ENCODE measurements around the gene SLC9A6.
"Not testable (repeated sequence)": the region's sequence is repeated elsewhere in the genome, so short reads cannot be mapped to it uniquely, and the experiment has no call there.

SLC9A6 gene

DNA sequence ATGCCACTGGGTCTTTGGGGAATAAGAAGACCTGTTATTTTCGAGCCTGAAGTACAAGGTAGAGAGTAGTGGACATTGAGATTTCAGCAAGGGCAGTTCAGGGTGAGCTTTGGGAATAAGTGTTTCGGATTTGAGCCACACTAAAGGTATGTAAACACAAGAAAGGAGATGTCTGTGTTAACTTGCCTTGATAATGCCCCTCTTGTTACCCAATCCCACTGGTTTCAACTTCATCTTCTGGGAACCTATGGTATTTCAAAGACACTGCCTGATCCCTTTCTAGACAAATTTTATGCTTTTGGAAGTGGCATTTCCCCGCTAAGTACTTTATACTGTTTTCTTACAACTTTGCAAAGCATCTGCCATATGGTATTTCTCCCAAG lies 79.4 kb downstream of the SLC9A6 start:
- no peak for DNase-seq

DNA sequence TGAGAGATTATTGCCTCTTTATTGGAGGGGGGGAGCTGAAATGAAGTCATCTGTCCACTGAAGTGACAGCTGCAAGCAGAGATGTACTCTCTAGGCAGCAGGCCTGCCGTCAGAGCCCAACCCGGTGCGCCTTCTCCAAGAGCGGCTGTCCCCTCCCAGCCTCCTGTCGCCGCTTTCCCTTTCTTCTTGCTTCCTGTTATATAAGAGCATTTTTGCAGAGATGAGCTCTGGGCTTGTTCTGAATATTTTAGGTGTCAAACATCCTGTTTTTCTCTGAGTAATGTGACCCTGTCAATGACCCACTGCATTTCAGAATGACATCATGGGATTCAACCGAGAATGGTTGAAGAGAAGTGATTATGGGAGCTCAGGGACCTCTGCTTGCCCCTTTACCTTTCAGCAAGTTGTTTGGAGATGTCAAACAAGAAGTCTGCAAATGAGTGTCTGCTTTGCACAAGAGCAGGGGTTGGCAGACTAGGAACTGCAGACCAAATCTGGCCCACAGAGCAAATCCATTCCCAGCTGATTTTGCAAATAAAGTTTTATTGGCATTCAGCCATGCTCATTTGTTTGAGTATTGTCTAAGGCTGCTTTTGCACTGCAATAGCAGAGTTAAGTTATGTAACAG lies 79.9 kb downstream of the SLC9A6 start:
- DNase-seq: peak; percentile 56

DNA sequence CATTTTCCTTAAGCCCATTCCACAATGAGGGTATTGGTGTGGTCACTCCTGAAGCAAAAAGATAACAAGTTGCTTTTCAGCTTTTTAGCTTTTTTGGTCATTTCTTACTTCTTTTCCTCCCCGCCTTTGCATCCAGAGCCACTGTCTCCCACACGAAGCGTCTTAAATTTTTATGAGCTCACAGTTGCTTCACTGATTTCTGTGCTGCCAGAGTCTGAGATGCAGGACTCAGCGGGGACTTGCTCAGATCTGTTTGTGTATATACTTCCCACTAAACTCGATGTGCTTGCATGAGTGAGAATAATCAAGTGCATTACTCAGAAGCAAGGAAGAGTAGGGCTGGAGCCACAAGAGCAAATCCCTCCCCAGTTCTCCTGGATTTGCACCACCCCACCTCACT lies 81.9 kb downstream of the SLC9A6 start:
- DNase-seq: no peak

DNA sequence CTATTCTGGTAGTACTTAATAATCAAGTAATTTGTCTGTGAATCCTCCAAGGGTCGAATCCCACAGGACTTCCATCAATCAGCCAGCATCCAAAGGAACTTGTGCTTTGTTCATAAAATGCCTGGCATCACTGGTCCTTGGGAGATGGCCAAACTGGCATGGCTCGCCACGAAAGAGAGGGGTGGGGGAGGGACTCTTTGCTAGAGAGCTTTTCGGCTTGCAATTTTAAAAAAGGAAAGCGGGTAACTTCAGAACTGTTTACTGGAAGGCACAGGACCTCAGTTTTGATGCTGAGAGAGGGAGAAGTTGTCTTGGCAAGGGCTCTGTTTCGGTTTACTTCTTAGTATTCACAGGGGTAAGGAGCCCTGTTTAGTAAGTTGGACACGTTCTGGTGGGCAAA lies 82.7 kb downstream of the SLC9A6 start:
- DNase-seq: no peak

DNA sequence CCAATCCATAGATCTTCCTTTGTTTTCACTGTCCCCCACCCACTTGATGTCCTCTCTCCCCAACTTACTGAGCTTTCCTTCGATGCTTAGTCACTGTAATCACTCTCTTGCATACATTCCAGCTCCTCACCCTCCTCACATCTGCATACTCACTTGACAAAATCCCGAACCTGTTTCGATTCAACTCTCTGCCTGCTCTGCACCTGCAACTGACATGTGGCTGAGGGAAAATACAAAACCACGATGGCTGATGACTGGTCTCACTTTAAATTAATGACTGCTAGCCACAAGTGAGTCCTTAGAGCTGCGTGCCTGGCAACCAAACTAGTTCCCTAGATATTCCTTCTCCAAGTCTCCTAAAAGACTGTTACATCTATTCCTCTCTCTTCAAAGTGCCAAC lies 91.7 kb downstream of the SLC9A6 start:
- no peak for DNase-seq

DNA sequence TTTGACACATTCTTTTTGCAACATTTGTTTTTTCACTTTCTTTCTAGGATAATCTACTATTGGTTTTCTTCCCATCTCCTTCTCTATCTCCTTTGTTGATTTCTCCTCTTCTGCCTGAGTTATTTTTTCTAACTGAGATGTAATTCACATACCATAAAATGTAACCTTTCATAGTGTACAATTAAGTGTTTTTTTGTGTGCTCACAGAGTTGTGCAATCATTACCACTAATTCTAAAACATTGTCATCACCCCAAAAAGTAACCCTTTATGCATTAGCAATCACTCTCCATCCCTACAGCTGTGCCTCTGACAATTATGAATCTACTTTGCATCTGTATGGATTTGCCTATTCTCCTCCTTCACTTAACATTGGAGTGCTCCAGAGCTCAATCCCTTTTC lies 95.5 kb downstream of the SLC9A6 start:
- no peak for DNase-seq

DNA sequence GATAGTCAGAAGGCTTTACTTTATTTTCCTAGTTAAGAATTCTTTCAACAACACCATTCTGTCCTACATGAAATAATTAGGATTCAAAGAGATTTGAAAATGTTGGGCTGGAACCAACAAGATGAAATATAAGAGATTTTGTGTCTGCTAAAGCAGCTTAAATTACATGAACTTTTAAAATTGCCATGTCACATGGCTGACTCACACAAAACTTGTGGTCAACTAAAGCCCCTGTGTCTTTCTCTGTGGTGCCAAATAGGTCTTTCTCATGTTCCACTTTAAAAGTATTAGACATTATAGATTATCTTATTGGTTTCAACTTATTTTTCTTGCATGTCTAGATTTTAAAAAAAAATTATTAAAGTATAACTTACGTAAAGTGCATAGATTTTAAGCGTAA lies 101.3 kb downstream of the SLC9A6 start:
- DNase-seq: no peak

DNA sequence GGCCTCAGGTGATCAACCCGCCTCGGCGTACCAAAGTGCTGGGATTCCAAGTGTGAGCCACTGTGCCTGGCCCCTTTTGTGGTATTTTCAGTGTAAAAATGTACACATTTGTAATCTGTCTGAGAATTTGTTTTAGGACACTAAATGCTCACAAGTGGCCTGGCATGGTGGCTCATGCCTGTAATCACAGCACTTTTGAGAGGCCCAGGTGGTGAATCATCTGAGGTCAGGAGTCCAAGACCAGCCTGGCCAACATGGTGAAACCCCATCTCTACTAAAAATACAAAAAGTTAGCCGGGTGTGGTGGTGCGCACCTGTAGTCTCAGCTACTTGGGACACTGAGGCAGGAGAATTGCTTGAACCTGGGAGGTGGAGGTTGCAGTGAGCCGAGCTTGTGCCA lies 106.7 kb downstream of the SLC9A6 start:
- DNase-seq: not testable (repeated sequence)

DNA sequence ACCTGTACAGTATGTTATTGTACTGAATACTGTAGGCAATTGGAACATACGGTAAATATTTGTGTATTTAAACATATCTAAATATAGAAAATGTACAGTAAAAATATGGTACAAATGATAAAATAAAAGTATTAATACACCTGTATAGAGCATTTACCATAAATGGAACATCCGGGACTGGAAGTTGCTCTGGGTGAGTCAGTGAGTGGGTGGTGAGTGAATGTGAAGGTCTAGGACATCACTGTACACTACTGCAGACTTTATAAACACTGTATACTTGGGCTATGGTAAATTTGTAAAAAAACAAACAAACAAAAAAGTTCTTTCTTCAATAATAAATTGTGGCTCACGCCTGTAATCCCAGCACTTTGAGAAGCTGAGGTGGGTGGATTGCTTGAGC lies 109.7 kb downstream of the SLC9A6 start:
- DNase-seq: no peak
